ENCODE measurements around the gene CTSF. TPM values are rescaled to one million over a fixed set of nuclear protein-coding genes. Genes with fewer than 3 reads are reported as not detected.

CTSF gene
- total RNA-seq, 2 experiments from 2014 or later, result not detected

- Histone ChIP-seq H4K20me1 (ENCODE audit: insufficient read depth, low read length) (no peaks in the 10 kb centered on the region), H3K4me2 (ENCODE audit: low read length) (no peak overlapping the region), H3K79me2 (ENCODE audit: insufficient read depth, low read depth, low read length) (no peaks in the 10 kb centered on the region), H3K9me2 (ENCODE audit: insufficient read depth, low read length) (no peaks in the 10 kb centered on the region), H3K4me1 (ENCODE audit: insufficient read depth, low read length, poor library complexity, severe bottlenecking) (no peaks in the 10 kb centered on the region), H3K27ac (ENCODE audit: low read depth, low read length, poor library complexity, severe bottlenecking) (no peak overlapping the region), H3K36me3 (ENCODE audit: insufficient read depth, low read length) (no peaks in the 10 kb centered on the region), H3K4me3 (ENCODE audit: low read depth, low read length, poor library complexity, severe bottlenecking) (no peak overlapping the region), H3K9me3 (ENCODE audit: low read length) (no peaks in the 10 kb centered on the region), H2AFZ (ENCODE audit: low read length) (no peak overlapping the region)
- BruUV-seq (replicated peaks), result no TSS peak
- POLR2A ChIA-PET, result no interaction called here
- TF ChIP-seq CTCF (conservative IDR thresholded peaks at IDR 0.05; ENCODE audit: low read length), result no peak
- no peak for TF ChIP-seq EZH2phosphoT487 (IDR thresholded peaks at IDR 0.05; ENCODE audit: borderline replicate concordance, low read depth, low read length)
- intact Hi-C loops (cut with micrococcal nuclease; ENCODE audit: unreplicated experiment), result no loop called here
- CTCF ChIA-PET (ENCODE audit: unreplicated experiment), result no interaction called here
- DNase-seq (ENCODE audit: low spot score), result no peak
These were observed 13.8 kb downstream of the CTSF start for GRCh38 chr11:66554602-66555001.

GRCh38 chr11:66550887-66551286 is 17.5 kb downstream of the CTSF start:
- intact Hi-C loops (cut with micrococcal nuclease; ENCODE audit: unreplicated experiment), result no loop called here
- no TSS peak for BruUV-seq (replicated peaks)
- Histone ChIP-seq H4K20me1 (ENCODE audit: insufficient read depth, low read length) (no peaks in the 10 kb centered on the region), H3K9me2 (ENCODE audit: insufficient read depth, low read length) (no peaks in the 10 kb centered on the region), H3K4me2 (ENCODE audit: low read length) (no peak overlapping the region), H3K4me1 (ENCODE audit: insufficient read depth, low read length, poor library complexity, severe bottlenecking) (peaks cover 11% of the 10 kb centered on the region), H2AFZ (ENCODE audit: low read length) (no peak overlapping the region), H3K4me3 (ENCODE audit: low read depth, low read length, poor library complexity, severe bottlenecking) (no peak overlapping the region), H3K9me3 (ENCODE audit: low read length) (no peaks in the 10 kb centered on the region), H3K36me3 (ENCODE audit: insufficient read depth, low read length) (no peaks in the 10 kb centered on the region), H3K79me2 (ENCODE audit: insufficient read depth, low read depth, low read length) (no peaks in the 10 kb centered on the region), H3K27ac (ENCODE audit: low read depth, low read length, poor library complexity, severe bottlenecking) (no peak overlapping the region)
- DNase-seq (ENCODE audit: low spot score), result no peak
- ChIA-PET POLR2A (no interaction called here), CTCF (ENCODE audit: unreplicated experiment) (no interaction called here)
- TF ChIP-seq EZH2phosphoT487 (IDR thresholded peaks at IDR 0.05; ENCODE audit: borderline replicate concordance, low read depth, low read length), result no peak

GRCh38 chr11:66549696-66550095 is 18.7 kb downstream of the CTSF start:
- Histone ChIP-seq H3K4me2 (ENCODE audit: low read length) (no peak overlapping the region), H3K9me3 (ENCODE audit: low read length) (no peaks in the 10 kb centered on the region), H2AFZ (ENCODE audit: low read length) (no peak overlapping the region), H3K4me1 (ENCODE audit: insufficient read depth, low read length, poor library complexity, severe bottlenecking) (peaks cover 17% of the 10 kb centered on the region), H3K36me3 (ENCODE audit: insufficient read depth, low read length) (no peaks in the 10 kb centered on the region), H3K27ac (ENCODE audit: low read depth, low read length, poor library complexity, severe bottlenecking) (no peak overlapping the region), H3K79me2 (ENCODE audit: insufficient read depth, low read depth, low read length) (peaks cover 7% of the 10 kb centered on the region; the same call in 1 of the 2 replicates), H3K4me3 (ENCODE audit: low read depth, low read length, poor library complexity, severe bottlenecking) (no peak overlapping the region), H3K9me2 (ENCODE audit: insufficient read depth, low read length) (no peaks in the 10 kb centered on the region), H4K20me1 (ENCODE audit: insufficient read depth, low read length) (no peaks in the 10 kb centered on the region)
- no TSS peak for BruUV-seq (replicated peaks)
- no peak for DNase-seq (ENCODE audit: low spot score)
- ChIA-PET CTCF (ENCODE audit: unreplicated experiment) (interaction anchor here (0.6 kb wide), 1 partner anchor 88 kb away, joined by 3 read pairs; no protein-coding TSS in a partner anchor), POLR2A (no interaction called here)
- intact Hi-C loops (cut with micrococcal nuclease; ENCODE audit: unreplicated experiment), result no loop called here
- TF ChIP-seq CTCF (conservative IDR thresholded peaks at IDR 0.05; ENCODE audit: low read length) (no peak), EZH2phosphoT487 (IDR thresholded peaks at IDR 0.05; ENCODE audit: borderline replicate concordance, low read depth, low read length) (no peak)
